ENCODE measurements around the gene NBEA. TPM values are rescaled to one million over a fixed set of nuclear protein-coding genes. Genes with fewer than 3 reads are reported as not detected.

Gene NBEA
- total and polyA plus RNA-seq, 8 donors: 5.9 to 14.1 (median 11.3) TPM

- Histone ChIP-seq H3K4me1 (no peaks in the 10 kb centered on the region), H3K27me3 (no peaks in the 10 kb centered on the region), H3K27ac (no peak overlapping the region), H3K4me3 (no peak overlapping the region), H3K9me3 (no peaks in the 10 kb centered on the region), H3K36me3 (no peaks in the 10 kb centered on the region)
- no peak for ATAC-seq
- intact Hi-C loops (cut with DNase I): no loop called here
- no peak for DNase-seq
- TF ChIP-seq, protein P1, sequence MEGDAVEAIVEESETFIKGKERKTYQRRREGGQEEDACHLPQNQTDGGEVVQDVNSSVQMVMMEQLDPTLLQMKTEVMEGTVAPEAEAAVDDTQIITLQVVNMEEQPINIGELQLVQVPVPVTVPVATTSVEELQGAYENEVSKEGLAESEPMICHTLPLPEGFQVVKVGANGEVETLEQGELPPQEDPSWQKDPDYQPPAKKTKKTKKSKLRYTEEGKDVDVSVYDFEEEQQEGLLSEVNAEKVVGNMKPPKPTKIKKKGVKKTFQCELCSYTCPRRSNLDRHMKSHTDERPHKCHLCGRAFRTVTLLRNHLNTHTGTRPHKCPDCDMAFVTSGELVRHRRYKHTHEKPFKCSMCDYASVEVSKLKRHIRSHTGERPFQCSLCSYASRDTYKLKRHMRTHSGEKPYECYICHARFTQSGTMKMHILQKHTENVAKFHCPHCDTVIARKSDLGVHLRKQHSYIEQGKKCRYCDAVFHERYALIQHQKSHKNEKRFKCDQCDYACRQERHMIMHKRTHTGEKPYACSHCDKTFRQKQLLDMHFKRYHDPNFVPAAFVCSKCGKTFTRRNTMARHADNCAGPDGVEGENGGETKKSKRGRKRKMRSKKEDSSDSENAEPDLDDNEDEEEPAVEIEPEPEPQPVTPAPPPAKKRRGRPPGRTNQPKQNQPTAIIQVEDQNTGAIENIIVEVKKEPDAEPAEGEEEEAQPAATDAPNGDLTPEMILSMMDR (IDR thresholded peaks at IDR 0.05): no peak
Measured at GRCh38 chr13:35554972-35555623, 613.0 kb downstream of the NBEA start.

GRCh38 chr13:35557475-35557874, 615.4 kb downstream of the NBEA start:
- ATAC-seq: no peak
- Histone ChIP-seq H3K27me3 (no peaks in the 10 kb centered on the region), H3K36me3 (no peaks in the 10 kb centered on the region), H3K4me1 (no peaks in the 10 kb centered on the region), H3K27ac (no peak overlapping the region), H3K9me3 (no peaks in the 10 kb centered on the region), H3K4me3 (no peak overlapping the region)
- intact Hi-C loops (cut with DNase I): no loop called here
- TF ChIP-seq, protein P1 (IDR thresholded peaks at IDR 0.05): no peak
- DNase-seq: no peak

DNA sequence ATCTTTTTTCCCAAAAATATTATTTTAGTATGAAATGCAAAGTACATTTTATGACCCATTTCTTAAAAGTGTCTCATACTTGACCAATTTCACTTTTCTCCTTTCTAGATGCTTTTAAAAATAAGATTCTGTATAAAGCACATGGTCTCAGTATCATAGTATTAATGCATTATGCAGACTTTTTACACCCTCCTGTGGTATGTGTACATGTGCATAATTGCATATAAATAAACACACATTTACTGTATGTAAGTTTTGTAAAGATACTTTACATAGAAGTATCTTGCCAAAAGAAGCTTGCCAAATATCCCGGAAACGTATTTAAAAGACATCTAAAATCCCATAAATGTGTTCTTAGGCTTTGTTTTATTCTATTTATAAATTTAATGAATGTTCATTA, 619.5 kb downstream of the NBEA start:
- Histone ChIP-seq H3K27me3 (no peaks in the 10 kb centered on the region), H3K4me1 (no peaks in the 10 kb centered on the region), H3K36me3 (no peaks in the 10 kb centered on the region), H3K4me3 (no peak overlapping the region), H3K27ac (no peak overlapping the region), H3K9me3 (no peaks in the 10 kb centered on the region)
- ATAC-seq: no peak
- no peak for DNase-seq
- TF ChIP-seq, protein P1 (IDR thresholded peaks at IDR 0.05): no peak
- intact Hi-C loops (cut with DNase I): no loop called here

DNA sequence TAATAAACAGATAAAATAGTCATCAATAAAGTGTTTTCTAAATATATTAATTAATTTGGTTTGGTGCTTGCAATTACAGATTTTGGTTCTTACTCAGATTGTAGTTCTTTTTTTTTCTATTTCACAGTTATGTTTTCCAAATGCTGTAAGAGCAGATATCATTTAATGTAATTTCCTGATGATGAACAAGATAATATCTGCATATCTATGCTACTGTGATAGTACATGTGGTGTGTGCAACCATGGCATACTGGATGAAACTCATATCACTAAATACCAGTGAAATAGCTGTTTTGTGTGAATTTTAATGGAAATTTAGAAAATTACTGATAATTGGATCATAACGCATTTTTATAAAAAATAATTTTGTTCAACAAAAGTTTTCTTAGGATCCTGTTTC, 623.2 kb downstream of the NBEA start:
- TF ChIP-seq, protein P1 (IDR thresholded peaks at IDR 0.05): no peak
- intact Hi-C loops (cut with DNase I): no loop called here
- no peak overlapping the region for H3K27ac ChIP-seq
- no peaks in the 10 kb centered on the region for H3K4me1 ChIP-seq
- DNase-seq (no peak), ATAC-seq (no peak)
- H3K4me3 ChIP-seq: no peak overlapping the region
- no peaks in the 10 kb centered on the region for H3K9me3 ChIP-seq
- H3K27me3 ChIP-seq: no peaks in the 10 kb centered on the region
- no peaks in the 10 kb centered on the region for H3K36me3 ChIP-seq

DNA sequence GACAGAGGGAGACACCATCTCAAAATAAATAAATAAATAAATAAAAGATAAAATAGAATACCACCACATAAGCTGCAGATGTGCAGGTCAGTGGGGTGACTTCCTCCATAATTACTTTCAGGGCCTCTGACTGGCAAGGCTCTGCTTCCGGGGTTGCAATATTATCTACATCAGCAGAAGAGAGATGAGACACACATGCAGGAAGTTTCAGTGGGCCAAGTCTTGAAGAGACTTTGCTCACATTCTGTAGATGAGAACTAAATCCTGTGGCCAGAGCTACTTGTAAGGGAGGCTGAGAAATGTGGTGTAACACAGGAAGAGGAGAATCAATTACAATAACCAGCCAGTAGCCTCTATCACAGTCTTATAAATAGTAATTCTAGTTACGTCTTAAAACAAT, 624.3 kb downstream of the NBEA start:
- no peaks in the 10 kb centered on the region for H3K9me3 ChIP-seq
- no peak overlapping the region for H3K4me3 ChIP-seq
- no peak overlapping the region for H3K27ac ChIP-seq
- H3K36me3 ChIP-seq: no peaks in the 10 kb centered on the region
- TF ChIP-seq, protein P1 (IDR thresholded peaks at IDR 0.05): no peak
- DNase-seq (peak in 1 of 4 donors; percentile 2), ATAC-seq (no peak)
- no peaks in the 10 kb centered on the region for H3K27me3 ChIP-seq
- intact Hi-C loops (cut with DNase I): no loop called here
- no peaks in the 10 kb centered on the region for H3K4me1 ChIP-seq
